Measurements from ENCODE around the gene HAGHL.

DNA sequence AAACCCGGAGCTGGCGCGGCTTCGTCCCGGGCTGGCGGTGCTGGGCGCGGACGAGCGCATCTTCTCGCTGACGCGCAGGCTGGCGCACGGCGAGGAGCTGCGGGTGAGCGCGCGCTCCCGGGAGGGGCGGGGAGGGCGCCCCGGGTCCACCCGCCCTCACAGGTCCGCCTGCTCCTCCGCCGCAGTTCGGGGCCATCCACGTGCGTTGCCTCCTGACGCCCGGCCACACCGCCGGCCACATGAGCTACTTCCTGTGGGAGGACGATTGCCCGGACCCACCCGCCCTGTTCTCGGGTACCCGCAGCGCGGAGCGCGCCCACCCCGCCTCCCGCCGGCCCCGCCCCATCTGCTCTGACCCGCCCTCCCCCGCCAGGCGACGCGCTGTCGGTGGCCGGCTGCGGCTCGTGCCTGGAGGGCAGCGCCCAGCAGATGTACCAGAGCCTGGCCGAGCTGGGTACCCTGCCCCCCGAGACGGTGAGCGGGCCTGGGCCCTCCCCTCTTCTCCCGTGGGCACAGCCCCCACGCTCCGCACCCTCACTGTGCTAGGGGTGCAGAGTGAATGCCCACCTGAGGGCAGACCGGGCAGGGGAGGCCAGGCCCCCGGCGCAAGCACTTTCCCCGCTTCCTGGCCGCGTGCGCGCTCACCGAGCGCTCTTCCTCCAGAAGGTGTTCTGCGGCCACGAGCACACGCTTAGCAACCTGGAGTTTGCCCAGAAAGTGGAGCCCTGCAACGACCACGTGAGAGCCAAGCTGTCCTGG, 1.4 kb downstream of the HAGHL start:
- TF ChIP-seq, protein P1, sequence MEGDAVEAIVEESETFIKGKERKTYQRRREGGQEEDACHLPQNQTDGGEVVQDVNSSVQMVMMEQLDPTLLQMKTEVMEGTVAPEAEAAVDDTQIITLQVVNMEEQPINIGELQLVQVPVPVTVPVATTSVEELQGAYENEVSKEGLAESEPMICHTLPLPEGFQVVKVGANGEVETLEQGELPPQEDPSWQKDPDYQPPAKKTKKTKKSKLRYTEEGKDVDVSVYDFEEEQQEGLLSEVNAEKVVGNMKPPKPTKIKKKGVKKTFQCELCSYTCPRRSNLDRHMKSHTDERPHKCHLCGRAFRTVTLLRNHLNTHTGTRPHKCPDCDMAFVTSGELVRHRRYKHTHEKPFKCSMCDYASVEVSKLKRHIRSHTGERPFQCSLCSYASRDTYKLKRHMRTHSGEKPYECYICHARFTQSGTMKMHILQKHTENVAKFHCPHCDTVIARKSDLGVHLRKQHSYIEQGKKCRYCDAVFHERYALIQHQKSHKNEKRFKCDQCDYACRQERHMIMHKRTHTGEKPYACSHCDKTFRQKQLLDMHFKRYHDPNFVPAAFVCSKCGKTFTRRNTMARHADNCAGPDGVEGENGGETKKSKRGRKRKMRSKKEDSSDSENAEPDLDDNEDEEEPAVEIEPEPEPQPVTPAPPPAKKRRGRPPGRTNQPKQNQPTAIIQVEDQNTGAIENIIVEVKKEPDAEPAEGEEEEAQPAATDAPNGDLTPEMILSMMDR (IDR thresholded peaks at IDR 0.05; ENCODE audit: borderline replicate concordance, extremely low read depth, low read length, poor library complexity, severe bottlenecking) = no peak
- TF ChIP-seq EZH2 (IDR thresholded peaks at IDR 0.05; ENCODE audit: borderline replicate concordance, low read depth, low read length, severe bottlenecking) = no peak
